Endothelial cell of umbilical vein (primary cell): ENCODE data around the gene CDH22.

ENCODE experiments used
- EZH2 ChIP-seq: IDR thresholded peaks from 2 replicates; pipeline ENCODE4 v1.6.1; 2012; ENCODE audit warnings: borderline replicate concordance, low read depth, mild to moderate bottlenecking, moderate library complexity, low read length, inconsistent platforms; ENCODE audit not compliant: severe bottlenecking
- GATA2 ChIP-seq: IDR thresholded peaks from 2 replicates; pipeline ENCODE4 v1.7.0; 2011; ENCODE audit warnings: low read depth, mild to moderate bottlenecking, moderate library complexity, mixed read lengths, low read length; ENCODE audit not compliant: insufficient read length, insufficient read depth
- POLR2A ChIP-seq: IDR thresholded peaks from 2 replicates; pipeline ENCODE4 v1.6.1; 2012; ENCODE audit warnings: low read depth, mild to moderate bottlenecking, control low read depth, low read length
- POLR2AphosphoS5 ChIP-seq: IDR thresholded peaks from 2 replicates; pipeline ENCODE4 v1.6.1; 2012; ENCODE audit warnings: low read depth, mild to moderate bottlenecking, control low read depth, low read length, moderate library complexity; ENCODE audit not compliant: insufficient read depth
- TF ChIP-seq, protein P1 (sequence below), 2 donors: IDR thresholded peaks; 1 replicate in 1 of 2; 2 replicates in 1 of 2; pipeline ENCODE4 v1.5.1; 2011; ENCODE audit warnings: low read length in 2 of 2, mild to moderate bottlenecking in 2 of 2, moderate library complexity in 2 of 2, control low read depth in 1 of 2, inconsistent platforms in 1 of 2, low read depth in 1 of 2; ENCODE audit not compliant: insufficient read depth in 1 of 2; ENCODE audit errors: extremely low read depth in 1 of 2

DNA sequence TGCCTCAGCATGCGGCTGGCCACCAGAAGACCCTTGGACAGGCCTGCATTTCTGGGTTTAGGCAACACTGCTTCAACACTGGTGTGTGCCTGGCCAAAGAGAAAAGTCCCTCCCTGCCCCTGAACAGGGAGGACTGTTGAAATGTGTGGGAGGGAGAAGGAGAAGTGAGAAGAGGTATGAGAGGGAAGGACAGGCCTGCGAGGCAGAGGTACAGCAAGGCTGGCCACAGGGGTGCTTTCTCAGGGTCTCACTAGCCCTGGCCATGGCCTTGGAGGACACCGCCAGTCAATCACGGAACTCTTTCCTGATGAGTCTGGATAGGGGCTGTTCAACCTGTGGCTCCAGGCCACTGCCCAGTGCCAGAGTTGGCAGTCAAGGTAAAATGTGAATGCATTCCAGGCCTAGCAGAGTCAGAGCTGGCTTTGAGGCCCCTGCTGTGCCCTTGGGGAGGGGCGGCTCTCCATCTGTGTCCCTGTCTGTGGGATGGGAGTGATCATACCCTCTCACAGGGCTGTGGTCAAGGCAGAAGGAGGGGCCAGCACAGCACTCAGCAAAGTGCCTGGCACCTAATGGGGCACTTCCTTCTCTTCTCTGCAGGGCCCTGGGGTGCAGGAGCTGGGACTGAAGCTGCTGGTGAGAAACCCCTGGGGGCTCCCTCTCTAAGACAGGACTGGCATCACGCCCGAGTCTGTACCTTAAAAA, 43.2 kb upstream of the CDH22 start:
- TF ChIP-seq, protein P1, sequence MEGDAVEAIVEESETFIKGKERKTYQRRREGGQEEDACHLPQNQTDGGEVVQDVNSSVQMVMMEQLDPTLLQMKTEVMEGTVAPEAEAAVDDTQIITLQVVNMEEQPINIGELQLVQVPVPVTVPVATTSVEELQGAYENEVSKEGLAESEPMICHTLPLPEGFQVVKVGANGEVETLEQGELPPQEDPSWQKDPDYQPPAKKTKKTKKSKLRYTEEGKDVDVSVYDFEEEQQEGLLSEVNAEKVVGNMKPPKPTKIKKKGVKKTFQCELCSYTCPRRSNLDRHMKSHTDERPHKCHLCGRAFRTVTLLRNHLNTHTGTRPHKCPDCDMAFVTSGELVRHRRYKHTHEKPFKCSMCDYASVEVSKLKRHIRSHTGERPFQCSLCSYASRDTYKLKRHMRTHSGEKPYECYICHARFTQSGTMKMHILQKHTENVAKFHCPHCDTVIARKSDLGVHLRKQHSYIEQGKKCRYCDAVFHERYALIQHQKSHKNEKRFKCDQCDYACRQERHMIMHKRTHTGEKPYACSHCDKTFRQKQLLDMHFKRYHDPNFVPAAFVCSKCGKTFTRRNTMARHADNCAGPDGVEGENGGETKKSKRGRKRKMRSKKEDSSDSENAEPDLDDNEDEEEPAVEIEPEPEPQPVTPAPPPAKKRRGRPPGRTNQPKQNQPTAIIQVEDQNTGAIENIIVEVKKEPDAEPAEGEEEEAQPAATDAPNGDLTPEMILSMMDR (IDR thresholded peaks at IDR 0.05; ENCODE audit: extremely low read depth in 1 of 2, insufficient read depth in 1 of 2, low read depth in 1 of 2, low read length in 2 of 2), result no peak
- no peak for TF ChIP-seq POLR2AphosphoS5
- no peak for TF ChIP-seq POLR2A
- no peak for TF ChIP-seq EZH2
- TF ChIP-seq GATA2, result no peak
